HG03571 (cell line): ENCODE measurements around the gene HS3ST6.
"Not testable (repeated sequence)": the region's sequence is repeated elsewhere in the genome, so short reads cannot be mapped to it uniquely, and the experiment has no call there.

Experiments
- ATAC-seq: cut with Tn5 transposase; IDR thresholded peaks from one replicate; pipeline ENCODE4 v1.9.1; 2021; ENCODE audit not compliant: unreplicated experiment

The HS3ST6 gene

DNA sequence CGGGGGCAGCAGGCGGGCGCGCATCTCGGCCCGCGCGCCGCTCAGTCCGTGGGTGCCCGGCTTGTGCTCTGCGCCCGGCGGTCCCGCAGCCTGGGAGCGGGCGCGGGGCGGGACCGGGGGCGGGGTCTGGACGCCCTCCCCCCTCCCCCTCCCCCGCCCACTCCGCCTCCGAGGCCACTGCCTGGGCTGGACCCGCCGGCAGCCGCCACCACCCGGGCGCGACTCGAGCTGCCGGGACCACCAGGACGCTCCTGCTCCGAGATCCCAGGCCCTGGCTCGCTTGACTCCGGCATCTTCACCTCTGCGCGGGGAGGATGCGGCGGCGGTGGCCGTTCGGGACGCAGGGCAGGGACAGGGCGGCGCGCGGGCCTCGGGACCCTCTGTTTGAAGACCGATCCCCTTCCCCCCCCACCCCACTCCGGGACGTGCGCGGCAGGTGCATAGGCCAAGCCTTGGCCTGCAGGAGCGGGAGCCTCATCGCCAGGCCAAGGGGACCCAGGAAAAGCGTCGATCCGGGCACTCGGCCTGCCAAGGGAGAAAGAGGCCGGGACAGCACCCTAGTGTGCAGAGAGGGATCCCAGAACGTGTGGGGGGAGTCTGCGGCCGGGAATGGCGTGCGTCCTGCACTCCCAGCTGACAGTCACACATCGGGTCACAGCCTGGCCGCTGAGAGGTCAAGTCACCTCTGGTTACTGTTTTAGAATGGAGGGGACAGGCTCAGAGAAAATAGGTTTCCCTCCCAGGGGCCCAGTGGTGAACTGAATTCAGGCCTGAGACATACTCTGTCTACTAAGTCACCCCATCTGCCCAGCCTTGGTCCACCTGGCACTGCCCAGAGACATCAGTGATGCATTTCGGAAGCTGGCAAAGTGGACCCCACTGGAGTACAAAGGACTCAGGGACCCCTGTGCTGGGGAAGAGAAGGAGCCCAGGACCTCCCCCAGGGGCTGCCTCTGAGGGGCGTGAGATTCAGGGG lies at the start of gene HS3ST6:
TSS of gene HS3ST6 (minus strand) at position 65 of the 976 bp plus-strand sequence. CDS start 92 bp downstream, outside the sequence.
- no peak for ATAC-seq

DNA sequence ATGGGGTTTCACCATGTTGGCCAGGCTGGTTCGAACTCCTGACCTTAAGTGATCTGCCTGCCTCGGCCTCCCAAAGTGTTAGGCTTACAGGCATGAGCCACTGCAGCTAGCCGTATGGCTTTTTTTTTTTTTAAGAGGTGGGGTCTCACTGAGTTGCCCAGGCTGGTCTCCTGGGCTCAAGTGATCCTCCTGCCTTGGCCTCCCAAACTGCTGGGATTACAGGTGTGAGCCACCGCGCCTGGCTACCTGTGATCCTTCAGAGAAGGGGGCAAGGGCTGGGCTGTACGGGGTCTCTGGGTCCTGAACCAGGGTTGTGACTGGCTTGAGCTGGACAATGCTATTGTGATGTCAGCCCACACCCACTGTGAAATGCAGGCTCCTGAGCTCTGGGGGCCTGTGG lies 48.2 kb upstream of the HS3ST6 start, which contains the start of gene RNF151:
TSS of gene RNF151 (plus strand) at position 397 of the 400 bp plus-strand sequence. CDS start 26 bp downstream, outside the sequence.
- no peak for ATAC-seq

DNA sequence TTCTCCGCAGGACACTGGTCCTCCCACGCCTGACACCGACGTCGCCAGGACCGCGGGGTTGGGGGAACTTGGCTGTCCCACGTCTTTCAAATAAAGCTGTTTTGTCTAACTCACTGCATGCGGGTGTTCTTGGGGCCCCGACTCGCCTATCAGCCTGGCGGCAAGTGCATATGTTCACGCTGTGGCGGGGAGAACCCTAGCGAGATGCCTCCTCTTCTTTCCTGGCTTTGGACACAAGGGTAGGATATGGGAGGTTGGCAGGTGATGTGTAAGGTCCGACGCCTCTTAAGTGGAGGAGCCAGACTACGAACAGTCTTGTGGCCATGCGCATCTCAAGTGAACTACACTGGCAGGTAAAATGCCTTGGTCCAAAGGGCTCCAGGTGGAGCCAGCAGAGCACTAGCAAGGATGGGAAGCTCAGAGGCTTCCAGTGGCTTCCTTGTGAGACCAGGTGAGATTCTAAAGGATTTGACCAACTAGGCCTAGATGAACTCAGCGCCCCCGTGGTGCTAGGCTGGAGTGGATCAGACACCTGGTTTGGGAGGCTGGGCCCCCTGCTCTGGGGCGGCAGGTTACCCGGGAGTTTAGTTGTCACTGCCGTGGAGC lies 47.3 kb upstream of the HS3ST6 start:
- no peak for ATAC-seq

DNA sequence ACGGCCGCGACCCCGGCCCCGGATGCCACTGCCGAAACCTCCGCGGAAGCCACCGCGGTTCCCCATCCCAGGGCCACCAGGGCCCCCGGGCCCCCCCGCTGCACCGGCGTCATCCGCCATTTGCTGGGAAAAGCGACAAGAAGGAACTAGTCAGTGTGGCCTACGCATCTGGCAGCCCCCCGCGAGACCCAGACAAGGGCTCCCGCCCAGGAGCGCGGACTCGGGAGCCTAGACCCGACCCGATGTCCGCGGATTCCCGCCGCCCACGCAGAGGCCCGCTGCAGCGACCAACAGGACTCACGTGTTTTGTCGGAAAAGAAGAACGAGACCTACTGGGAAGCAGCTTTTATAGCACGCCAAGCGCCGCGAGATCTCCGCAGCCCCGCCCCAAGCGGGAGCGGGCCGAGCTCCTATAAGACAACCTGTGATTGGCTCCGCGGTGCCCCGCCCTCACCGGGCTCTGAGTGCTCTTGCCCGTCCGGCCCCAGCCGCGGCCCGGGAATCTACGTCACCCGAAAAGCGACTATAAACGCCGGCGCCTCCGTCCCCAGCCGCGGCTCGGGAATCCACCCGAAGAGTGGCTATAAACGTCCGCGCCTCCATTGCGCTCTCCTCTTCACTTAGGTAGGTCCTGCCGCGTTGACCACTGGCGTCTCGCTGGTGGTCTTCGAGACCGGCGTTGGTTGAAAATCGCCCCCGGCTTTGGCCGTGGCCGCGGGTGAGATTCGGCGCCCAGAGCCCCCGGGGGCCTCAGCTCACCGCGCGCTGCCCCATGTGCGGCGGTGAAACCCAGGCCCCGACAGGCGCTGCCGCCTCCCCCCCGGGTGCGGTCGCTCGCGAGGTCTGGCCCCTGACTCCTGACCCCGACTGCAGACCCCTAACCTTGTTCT lies 46.5 kb upstream of the HS3ST6 start, which contains the start of gene RPS2:
TSS of gene RPS2 (minus strand) at position 321 of the 890 bp plus-strand sequence. CDS start at position 120, 201 bp downstream.
- ATAC-seq: peak; percentile 68

DNA sequence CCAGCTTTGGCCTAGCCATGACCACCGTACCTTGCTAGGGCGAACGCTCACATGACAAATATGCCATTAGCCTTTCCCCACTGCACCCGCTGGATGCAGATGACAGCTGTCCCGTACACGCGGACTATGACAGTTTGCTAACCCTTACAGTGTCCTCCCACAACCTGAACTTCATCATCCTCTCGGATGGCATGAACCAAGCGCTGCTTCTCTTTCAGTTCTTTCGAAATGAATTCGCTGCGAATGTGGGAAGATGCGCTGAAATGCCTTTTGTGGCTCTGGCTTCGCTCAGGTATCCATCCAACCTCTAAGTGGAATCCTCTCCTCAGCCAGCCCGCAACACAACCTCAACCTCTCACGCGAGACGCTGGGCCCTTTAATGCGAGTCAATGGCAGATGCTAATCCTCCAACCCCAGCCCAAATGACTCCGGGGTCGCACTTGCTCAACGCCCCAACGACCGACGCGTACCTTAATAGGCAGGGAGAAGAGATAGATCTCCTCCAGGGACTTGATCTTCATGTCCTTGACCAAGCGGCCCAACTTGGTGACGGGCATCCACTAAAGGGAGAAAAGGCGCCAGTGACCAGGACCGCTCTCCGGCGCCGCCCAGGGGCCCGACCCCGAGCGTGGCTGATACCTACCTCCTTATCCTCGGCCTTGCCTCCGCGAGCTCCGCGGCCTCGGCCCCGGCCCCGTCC lies 45.7 kb upstream of the HS3ST6 start:
- no peak for ATAC-seq

DNA sequence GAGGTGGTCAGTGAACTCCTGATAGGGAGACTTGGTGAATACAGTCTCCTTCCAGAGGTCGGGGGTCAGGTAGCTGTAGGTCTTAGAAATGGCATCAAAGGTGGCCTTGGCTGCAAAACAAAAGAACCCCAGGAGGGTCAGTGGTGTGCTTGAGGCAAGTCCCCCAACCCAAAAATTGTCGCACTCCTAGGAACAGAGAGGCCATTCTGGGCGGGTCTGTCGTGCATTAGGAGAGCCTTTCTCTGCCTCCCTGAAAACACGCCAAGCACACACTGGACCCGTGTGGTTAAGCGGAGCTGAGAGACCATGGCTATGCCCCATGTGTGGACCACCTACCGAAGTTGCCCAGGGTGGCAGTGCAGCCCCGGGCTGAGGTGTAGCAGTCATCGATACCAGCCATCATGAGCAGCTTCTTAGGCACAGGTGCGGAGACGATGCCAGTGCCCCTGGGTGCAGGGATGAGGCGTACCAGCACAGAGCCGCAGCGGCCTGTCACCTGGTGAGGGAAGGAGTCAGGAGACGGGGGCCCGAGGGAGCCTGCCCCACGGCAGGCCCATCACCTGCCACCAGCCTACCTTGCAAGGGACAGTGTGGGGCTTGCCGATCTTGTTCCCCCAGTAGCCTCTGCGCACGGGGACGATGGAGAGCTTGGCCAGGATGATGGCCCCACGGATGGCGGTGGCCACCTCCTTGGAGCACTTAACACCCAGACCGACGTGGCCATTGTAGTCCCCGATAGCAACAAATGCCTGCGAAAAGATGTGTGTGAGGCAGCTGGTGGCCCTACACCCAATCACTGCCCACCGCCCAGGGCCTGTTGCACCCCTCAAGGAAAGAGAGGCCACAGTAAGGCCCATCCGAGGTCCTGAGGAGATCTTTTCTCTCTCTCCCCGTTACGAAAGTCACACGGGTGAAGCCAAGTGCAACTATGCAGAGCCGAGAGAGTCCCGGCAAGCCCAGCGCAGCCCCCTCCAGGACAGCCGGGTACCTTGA lies 44.2 kb upstream of the HS3ST6 start:
- not testable (repeated sequence) for ATAC-seq

DNA sequence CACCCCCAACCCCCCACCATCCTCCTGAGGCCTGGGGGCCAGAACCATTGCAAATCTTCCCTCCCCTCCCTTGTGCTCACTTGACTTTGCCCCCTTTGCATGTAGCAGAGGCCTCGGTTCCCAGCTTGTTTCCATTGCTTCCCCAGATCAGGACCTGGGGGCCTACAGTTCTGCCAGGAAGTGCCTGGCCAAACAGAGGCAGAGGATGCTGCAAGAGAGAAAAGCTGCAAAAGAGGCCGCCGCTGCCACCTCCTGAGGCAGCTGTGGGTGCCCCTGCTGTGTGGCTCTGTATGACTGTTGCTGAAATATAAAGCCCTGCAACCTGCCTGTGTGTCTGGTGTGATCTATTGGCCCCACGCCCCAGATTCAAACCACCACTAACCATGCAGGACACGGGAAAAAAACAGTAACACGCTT lies 43.4 kb upstream of the HS3ST6 start:
- ATAC-seq: no peak

DNA sequence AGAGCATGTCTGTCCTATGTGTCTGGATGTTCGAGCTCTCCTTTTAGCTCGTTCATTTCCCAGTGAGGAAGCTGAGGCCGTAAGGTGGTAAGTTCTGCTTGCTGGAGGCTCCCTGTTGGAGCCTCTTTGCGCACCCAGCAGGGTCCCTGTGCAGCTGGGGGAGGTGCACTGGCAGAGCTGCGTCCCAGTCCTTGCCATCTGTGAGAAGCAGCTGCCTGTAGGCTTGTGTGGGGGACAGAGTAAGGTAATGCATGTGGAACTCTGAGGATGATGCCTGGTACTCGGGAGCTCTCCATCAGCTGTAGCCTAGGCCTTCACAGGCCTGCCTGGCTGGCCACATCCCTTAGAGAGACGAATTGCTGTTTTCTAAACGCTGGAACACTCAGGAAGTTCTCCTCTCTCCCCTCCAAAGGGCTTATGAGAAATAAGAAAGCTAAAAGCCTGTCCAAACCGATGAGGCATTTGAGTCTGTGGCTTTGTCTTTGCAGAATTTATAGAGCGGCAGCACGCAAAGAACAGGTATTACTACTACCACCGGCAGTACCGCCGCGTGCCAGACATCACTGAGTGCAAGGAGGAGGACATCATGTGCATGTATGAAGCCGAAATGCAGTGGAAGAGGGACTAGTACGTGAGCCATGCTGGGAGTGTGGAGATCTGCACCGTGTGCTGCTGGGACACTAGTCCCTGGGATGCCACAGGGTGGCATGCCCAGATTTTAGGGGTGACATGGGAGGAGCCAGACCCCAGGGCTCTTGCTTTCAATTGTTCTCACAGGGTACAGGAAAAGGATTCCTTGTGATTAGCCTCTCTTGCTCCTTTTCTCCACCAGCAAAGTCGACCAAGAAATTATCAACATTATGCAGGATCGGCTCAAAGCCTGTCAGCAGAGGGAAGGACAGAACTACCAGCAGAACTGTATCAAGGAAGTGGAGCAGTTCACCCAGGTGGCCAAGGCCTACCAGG lies 42.7 kb upstream of the HS3ST6 start:
- ATAC-seq: no peak

DNA sequence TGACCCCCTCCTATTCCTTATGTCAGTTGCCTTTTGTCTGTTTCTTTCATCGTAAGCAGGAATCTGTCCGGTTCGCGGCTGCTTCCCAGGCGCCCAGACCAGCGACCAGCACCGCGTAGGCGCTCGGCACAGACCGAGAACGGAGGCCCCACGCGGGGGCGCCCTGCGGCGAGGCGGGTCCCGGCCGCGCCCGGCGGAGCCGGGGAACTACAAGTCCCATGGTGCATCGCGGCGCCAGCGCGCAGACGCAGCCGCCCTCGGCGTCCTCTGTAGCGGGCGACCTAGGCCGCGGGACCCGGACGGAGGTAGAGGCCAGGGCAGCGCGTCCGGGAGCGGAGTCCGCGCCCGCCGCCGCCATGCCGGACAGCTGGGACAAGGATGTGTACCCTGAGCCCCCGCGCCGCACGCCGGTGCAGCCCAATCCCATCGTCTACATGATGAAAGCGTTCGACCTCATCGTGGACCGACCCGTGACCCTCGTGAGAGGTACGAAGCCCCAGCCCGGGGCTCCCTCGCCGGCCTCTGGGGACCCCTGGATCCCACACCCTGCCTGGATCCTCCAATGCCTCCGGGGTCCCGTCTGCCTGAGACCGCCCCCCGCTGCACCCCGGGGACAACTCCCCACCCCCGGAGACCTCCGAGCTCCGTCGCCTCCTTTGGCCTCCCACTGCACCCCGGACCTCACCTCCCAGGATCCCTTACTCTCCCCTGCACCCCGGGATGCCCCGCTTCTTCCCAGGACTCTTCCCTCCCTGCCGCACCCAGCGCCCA lies 41.2 kb upstream of the HS3ST6 start, which contains the start of gene NDUFB10:
TSS of gene NDUFB10 (plus strand) at position 270 of the 771 bp plus-strand sequence. CDS start at position 357, 87 bp downstream.
- ATAC-seq: peak; percentile 48

DNA sequence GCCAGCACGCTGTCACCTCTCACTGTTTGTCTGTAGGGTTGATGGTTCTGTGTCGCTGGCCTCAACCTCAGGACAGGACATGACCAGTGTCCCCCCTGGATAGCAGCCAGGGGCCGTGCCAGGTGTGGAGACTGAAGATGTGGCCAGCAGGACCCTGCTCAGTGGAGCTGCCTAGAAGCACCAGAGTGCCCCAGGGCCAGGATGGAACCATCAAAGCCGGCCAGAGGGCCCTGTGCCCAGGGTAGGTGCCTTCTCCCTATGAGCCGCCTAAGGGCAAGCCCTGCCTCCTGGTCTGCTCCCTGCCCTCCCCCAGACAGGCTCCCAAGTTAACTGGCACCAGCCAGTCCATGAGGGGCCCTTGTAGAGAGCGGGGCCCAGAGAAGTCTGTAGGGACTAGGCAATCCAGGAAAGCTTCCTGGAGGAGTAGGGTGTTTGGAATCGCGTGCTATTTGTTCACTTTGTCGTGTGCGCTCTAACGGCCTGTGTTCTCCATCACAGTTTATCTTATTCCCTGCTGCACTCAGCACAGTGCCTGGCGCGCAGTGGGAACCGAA lies 40.6 kb upstream of the HS3ST6 start:
- no peak for ATAC-seq

DNA sequence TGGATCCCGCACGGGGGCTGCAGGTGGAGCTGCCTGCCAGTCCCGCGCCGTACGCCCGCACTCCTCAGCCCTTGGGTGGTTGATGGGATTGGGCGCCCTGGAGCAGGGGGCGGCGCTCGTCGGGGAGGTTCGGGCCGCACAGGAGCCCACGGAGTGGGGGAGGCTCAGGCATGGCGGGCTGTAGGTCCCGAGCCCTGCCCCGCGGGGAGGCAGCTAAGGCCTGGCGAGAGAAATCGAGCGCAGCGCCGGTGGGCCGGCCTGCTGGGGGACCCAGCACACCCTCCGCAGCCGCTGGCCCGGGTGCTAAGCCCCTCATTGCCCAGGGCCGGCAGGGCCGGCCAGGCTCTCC lies 39.9 kb upstream of the HS3ST6 start:
- ATAC-seq: not testable (repeated sequence)

DNA sequence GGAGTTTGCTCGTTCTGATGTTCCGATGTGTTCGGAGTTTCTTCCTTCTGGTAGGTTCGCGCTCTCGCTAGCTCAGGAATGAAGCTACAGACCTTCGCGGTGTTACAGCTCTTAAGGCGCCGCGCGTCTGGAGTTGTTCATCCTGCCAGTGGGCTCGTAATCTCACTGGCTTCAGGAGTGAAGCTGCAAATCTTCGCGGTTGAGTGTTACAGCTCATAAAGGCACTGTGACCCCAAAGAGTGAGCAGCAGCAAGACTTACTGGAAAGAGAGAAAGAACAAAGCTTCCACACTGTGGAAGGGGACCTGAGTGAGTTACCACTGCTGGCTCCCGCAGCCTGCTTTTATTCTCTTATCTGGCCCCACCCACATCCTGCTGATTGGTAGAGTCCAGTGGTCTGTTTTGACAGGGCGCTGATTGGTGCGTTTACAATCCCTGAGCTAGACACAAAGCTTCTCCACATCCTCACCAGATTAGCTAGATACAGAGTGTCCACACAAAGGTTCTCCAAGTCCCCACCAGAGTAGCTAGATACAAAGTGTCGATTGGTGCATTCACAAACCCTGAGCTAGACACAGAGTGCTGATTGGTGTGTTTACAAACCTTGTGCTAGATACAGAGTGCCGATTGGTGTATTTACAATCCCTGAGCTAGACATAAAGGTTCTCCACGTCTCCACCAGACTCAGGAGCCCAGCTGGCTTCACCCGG lies 39.4 kb upstream of the HS3ST6 start:
- ATAC-seq: not testable (repeated sequence)

DNA sequence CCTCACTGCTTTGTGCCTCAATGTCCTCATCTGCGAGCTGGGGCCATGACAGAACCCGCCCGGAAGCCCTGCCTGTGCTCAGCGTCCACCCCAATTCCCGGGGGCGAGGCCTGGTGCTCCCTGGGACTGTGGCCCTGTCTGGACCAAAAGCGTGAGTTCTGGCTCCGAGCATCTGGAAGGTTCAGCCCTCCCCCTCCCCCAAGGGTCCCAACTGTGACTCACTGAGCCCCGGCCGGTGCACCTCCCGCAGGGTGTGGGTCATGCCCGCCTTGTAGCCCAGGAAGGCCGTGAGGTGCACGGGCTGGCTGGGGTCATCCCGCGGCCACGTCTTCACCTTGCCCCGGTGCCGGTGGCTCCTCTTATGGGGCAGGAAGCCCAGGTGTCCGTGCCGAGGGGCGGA lies 35.5 kb upstream of the HS3ST6 start:
- no peak for ATAC-seq

DNA sequence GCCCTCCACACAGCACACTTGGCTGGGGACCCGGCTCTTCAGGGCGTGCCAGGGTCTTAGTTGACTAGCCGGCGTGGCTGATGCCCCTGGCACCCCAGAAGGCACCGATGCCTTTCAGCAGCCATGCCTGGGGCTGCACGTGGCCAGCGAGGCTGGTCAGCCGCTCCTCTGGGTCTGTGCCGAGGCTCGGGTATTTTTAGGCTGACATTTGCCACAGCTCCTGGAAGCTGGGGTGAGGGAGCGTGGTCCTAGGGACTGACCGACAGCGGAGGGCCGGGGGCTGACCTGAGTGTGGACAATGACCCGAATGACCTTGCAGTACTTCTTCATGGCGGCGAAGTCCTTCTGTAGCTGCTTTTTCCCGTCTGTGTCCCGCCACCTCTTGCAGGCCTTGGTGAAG lies 32.3 kb upstream of the HS3ST6 start:
- ATAC-seq: no peak

DNA sequence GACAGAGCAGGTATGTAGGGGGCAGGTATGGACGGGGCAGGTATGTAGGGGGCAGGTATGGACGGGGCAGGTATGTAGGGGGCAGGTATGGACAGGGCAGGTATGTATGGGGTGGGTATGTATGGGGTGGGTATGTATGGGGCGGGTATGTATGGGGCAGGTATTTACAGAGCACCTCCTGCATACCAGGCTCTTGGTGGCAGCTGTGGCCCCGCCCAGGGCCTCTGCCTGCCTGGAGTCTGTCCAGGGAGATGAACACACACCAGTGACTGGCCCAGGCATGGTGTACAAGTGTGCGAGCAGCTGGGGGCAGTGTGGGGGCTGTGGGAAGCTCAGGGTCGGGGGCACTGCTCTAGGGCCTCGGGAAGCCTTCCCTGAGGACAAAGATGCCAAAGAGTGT lies 31.8 kb upstream of the HS3ST6 start:
- no peak for ATAC-seq

DNA sequence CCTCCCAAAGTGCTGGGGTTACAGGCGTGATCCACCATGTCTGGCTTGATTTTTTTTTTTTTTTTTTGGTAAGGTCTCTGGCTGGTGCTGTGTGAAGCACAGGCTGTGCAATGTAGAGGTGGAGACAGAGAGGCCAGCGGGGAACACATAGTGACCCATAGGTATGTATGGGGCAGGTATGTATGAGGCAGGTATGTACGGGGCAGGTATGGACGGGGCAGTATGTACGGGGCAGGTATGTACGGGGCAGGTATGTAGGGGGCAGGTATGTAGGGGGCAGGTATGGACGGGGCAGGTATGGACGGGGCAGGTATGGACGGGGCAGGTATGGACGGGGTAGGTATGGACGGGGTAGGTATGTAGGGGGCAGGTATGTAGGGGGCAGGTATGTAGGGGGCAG lies 31.3 kb upstream of the HS3ST6 start:
- no peak for ATAC-seq
